HEK293T (cell line): ENCODE results near the gene ATAD1.

Experiments used
- ARNT ChIP-seq: fragments of 450-650 bp; IDR thresholded peaks from 2 replicates; pipeline ENCODE4 v1.6.1; 2017; ENCODE audit warnings: mild to moderate bottlenecking
- FOXM1 ChIP-seq: fragments of 450-650 bp; IDR thresholded peaks from 2 replicates; pipeline ENCODE4 v1.6.1; 2017; ENCODE audit warnings: mild to moderate bottlenecking, borderline replicate concordance
- PKNOX1 ChIP-seq: fragments of 450-650 bp; IDR thresholded peaks from 2 replicates; pipeline ENCODE4 v1.6.1; 2016
- SUZ12 ChIP-seq: fragments of 450-650 bp; IDR thresholded peaks from 2 replicates; pipeline ENCODE4 v1.6.1; 2016; ENCODE audit warnings: mild to moderate bottlenecking
- ZNF384 ChIP-seq: fragments of 450-650 bp; IDR thresholded peaks from 2 replicates; pipeline ENCODE4 v1.6.1; 2016

- TF ChIP-seq FOXM1: no peak
- no peak for TF ChIP-seq ZNF384
- TF ChIP-seq PKNOX1: no peak
- TF ChIP-seq SUZ12: no peak
- no peak for TF ChIP-seq ARNT
Observed at GRCh38 chr10:87705339-87705738, 112.7 kb downstream of the ATAD1 start.
